ENCODE results near the gene KCTD21. TPM values are rescaled to one million over a fixed set of nuclear protein-coding genes. Genes with fewer than 3 reads are reported as not detected.

The KCTD21 gene, protein sequence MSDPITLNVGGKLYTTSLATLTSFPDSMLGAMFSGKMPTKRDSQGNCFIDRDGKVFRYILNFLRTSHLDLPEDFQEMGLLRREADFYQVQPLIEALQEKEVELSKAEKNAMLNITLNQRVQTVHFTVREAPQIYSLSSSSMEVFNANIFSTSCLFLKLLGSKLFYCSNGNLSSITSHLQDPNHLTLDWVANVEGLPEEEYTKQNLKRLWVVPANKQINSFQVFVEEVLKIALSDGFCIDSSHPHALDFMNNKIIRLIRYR
- 10.2 and 10.8 TPM in 2 replicates for total RNA-seq

DNA sequence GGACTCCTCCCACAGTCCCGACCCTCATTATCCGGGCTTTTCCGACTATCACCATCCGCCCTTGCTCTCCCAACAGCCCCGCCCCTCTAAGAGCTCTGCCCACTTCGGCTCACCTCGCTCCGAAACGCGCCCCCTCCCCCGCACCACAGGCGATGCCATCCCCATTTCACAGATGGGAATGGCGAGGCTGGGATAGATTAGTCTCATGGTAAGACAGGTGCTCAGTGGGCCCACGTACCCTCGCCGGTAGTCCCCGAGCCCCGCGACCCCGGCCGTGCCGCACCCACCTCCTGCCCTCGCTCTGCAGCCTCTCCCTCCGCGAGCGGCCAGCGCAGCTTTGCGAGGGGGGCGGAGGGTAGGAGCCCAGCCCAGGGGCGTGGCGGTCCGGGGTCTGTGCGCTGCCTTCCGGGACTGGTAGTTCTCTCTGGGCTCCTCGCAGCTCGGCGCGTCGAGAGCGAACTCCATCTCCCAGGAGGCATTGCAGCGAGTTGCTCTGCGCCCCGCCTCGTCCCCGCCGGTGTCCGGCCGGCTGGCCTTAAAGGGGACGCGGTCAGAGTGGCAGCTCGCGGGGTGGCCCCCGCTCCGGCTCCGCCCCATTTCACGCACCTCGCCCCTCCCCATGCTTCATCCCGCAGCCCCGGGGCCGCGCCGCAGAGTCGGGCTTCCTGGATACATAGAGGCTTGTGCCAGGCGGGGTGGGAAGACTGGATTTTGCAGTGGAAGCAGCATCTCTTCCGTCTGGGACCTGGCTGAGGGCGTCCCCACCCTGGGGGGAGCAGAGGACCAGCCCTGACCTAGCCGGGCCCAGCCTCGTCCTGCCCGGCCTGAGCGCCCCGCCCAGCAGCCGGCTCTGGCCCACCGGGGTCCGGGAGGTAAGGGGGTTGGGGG lies at the start of gene KCTD21, which contains the start of gene USP35:
Gene KCTD21, minus strand, starts transcription at position 341 of the 888 bp plus-strand sequence. CDS start 14,072 bp downstream, outside the sequence.
Gene USP35, plus strand, starts transcription at position 634 of the 888 bp plus-strand sequence. CDS start 7,327 bp downstream, outside the sequence.

DNA sequence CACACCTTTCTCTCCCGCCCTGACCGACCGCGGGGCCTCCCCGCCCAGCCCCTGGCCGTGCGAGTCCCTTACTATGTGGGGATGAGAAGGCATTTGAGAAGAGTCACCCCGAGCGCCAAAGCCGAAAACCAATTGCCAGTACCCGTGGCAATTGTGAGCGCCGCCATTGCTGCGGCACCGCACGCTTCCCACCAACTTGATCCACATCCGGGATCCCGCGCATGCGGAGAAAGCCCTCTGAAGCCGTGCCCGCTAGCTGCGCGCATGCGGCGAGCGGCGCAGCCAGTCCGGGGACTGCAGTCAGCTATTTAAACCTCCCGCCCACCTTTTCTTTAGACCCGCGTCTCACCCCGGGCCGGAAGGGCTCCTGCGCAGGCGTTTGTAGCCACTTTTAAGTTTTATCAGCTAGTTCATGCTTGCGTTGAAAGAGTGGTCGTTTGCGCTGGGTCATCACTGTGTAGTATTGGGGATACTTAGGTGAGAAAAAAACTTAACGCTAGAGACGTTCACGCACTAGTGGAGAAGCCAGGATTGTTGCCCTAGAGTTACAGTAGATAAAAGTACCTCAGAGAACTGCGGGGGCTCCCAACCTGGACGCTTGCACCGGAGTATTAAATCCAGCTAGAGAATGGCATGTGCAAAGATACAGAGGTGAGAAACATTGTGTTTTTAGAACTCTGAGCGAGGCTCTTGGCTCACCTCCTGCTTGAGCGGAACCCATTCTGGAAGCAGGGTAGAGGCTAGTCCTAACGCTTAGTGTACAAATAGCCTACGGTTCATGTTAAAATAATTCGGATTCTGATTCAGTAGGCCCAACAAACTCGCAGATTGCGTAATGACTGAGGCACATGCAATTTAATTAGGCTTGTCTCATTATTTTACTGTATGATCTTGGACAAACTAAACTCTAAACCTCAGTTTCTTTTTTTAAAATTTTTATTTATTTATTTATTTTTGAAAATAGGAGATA lies 48.7 kb downstream of the KCTD21 start, which contains the start of gene ALG8:
Gene ALG8, minus strand, starts transcription at position 205 of the 970 bp plus-strand sequence. Its CDS starts 38 bp downstream, at position 167.

Small RNAs within 50 kb of the gene (small RNA-seq; reads per million reads assigned to genes)
- gene RNU6-126P = not detected

Other genes with a start within 250 kb of the KCTD21 start
- gene INTS4, start 194.0 kb downstream of the KCTD21 start, total RNA-seq = 36.6 and 43.1 TPM in 2 replicates
- 0.48 and 1.3 TPM in 2 replicates for gene KCTD14, start 165.3 kb downstream of the KCTD21 start, total RNA-seq
- not detected in 2 replicates for gene THRSP, start 124.8 kb downstream of the KCTD21 start, total RNA-seq
- 84.4 and 134 TPM in 2 replicates for gene NDUFC2, start 108.8 kb downstream of the KCTD21 start, total RNA-seq
- 24.7 and 25.5 TPM in 2 replicates for gene ALG8, start 49.0 kb downstream of the KCTD21 start, total RNA-seq
- 7.7 and 10.5 TPM in 2 replicates for gene USP35, start 293 bp upstream of the KCTD21 start, total RNA-seq
- 45.9 and 46.1 TPM in 2 replicates for gene GAB2, start 229.2 kb upstream of the KCTD21 start, total RNA-seq

All from vein endothelial cell (primary cell).